GM12878 (cell line): ENCODE measurements around the gene UBA5. TPM values are rescaled to one million over a fixed set of nuclear protein-coding genes. Genes with fewer than 3 reads are reported as not detected.

Experiments
- ATAC-seq: fragments of 200-7000 bp; cut with Tn5 transposase; 3 replicates; pipeline ENCODE4 v1.9.1; 2020; ENCODE audit warnings: mild to moderate bottlenecking, moderate library complexity
- BruUV-seq: library from RNA; stranded (reverse); fragments of 400-500 nt; replicated peaks from 2 replicates; lab custom pipeline; 2021; lab: Mats Ljungman, UMichigan
- CTCF ChIA-PET: fragments of 300-600 bp; sonication (Branson Sonifier 250); formaldehyde crosslinking; extraction: SDS; loops from one replicate; lab custom pipeline; 2021; ENCODE audit warnings: inconsistent platforms; lab: Yijun Ruan, JAX
- POLR2A ChIA-PET: fragments of 350-600 bp; formaldehyde crosslinking; extraction: SDS; loops from one replicate; lab custom pipeline; 2021; ENCODE audit warnings: inconsistent platforms; lab: Charles Lee
- RAD21 ChIA-PET: fragments of 300-600 bp; sonication (Branson Sonifier 250); formaldehyde crosslinking; loops from one replicate; lab custom pipeline; 2023; ENCODE audit warnings: antibody characterized with exemption; ENCODE audit not compliant: unreplicated experiment; lab: Charles Lee
- SMC1A ChIA-PET: fragments of 300-600 bp; sonication (Branson Sonifier 250); formaldehyde crosslinking; loops from one replicate; lab custom pipeline; 2023; ENCODE audit not compliant: unreplicated experiment, uncharacterized antibody; lab: Charles Lee
- DNase-seq: peaks from one replicate; pipeline ENCODE4 v3.0.0-alpha.2; 2011; ENCODE audit warnings: low read depth, low spot score
- FAIRE-seq: peaks from 3 replicates; lab custom pipeline; 2011; peaks lifted over from hg19 to GRCh38; lab: Jason Lieb, UNC
- H2AFZ ChIP-seq: 2 replicates; pipeline ENCODE4 v1.6.0; 2011; ENCODE audit warnings: low read depth, low read length, control low read depth; ENCODE audit not compliant: control insufficient read depth
- H3K27ac ChIP-seq: 2 replicates; pipeline ENCODE4 v1.5.1; 2011; ENCODE audit warnings: control low read depth; ENCODE audit not compliant: control insufficient read depth, insufficient read depth
- H3K27me3 ChIP-seq, 2 experiments: replicated peaks in 1 of 2; 2 replicates each; pipeline versions ENCODE4 v1.6.0 to v1.6.1; 2011; ENCODE audit warnings: low read length in 1 of 2; ENCODE audit not compliant: control insufficient read depth in 2 of 2, insufficient read depth in 2 of 2
- H3K36me3 ChIP-seq, 2 experiments: 2 replicates each; pipeline ENCODE4 v1.5.1; 2011; ENCODE audit warnings: low read length in 1 of 2; ENCODE audit not compliant: control insufficient read depth in 2 of 2, insufficient read depth in 2 of 2
- H3K4me1 ChIP-seq: 2 replicates; pipeline ENCODE4 v1.6.1; 2011; ENCODE audit warnings: mild to moderate bottlenecking, low read length, moderate library complexity, mixed read lengths; ENCODE audit not compliant: control insufficient read depth, insufficient read depth
- H3K4me2 ChIP-seq: 2 replicates; pipeline ENCODE4 v1.6.0; 2011; ENCODE audit warnings: control low read depth; ENCODE audit not compliant: control insufficient read depth, insufficient read depth
- H3K4me3 ChIP-seq: fragments of 200-600 bp; sonication (generic); 2 replicates; pipeline ENCODE4 v1.5.1; 2016
- H3K79me2 ChIP-seq: 2 replicates; pipeline ENCODE4 v1.6.0; 2011; ENCODE audit warnings: low read length; ENCODE audit not compliant: control insufficient read depth, insufficient read depth
- H3K9ac ChIP-seq: 2 replicates; pipeline ENCODE4 v1.8.0; 2011; ENCODE audit warnings: low read length, control low read depth, mixed read lengths; ENCODE audit not compliant: control insufficient read depth, insufficient read depth
- H3K9me3 ChIP-seq: replicated peaks from 3 replicates; pipeline ENCODE4 v1.5.1; 2011; ENCODE audit warnings: mild to moderate bottlenecking, low read length; ENCODE audit not compliant: control insufficient read depth, insufficient read depth
- H4K20me1 ChIP-seq: 2 replicates; pipeline ENCODE4 v1.6.0; 2011; ENCODE audit not compliant: control insufficient read depth, insufficient read depth
- RAD21 ChIP-seq: IDR thresholded peaks from 2 replicates; pipeline ENCODE4 v1.6.1; 2011; ENCODE audit warnings: mild to moderate bottlenecking, low read depth, low read length, moderate library complexity; ENCODE audit not compliant: insufficient read depth
- SMC3 ChIP-seq: IDR thresholded peaks from 2 replicates; pipeline ENCODE4 v1.6.1; 2011; ENCODE audit warnings: low read length, improper control_type of control experiment, borderline replicate concordance
- WGBS: methylation state at CpG from one replicate; pipeline ENCODE4 v1.1.6; 2016; ENCODE audit warnings: low lambda C conversion rate; ENCODE audit not compliant: insufficient replicate concordance, insufficient coverage; ENCODE audit errors: missing lambda C conversion rate; 5-methylcytosine and 5-hydroxymethylcytosine counted together
- in situ Hi-C: fragments of 300-500 bp; cut with MboI; formaldehyde crosslinking; loops from 9 replicates; pipeline ENCODE4 v1.14.3; 2018; ENCODE audit warnings: mixed read lengths
- intact Hi-C: fragments of 100-400 bp; cut with micrococcal nuclease; formaldehyde crosslinking; loops from one replicate; pipeline ENCODE4 v1.14.2; 2022; ENCODE audit not compliant: unreplicated experiment
- polyA plus RNA-seq, 11 experiments: library from polyadenylated mRNA; depleted of rRNA in 4 of 11; unstranded in 6 of 11; stranded (reverse) in 5 of 11; fragments of >200 nt; fragmentation: Nextera tagmentation in 4 of 11; fragmentation: Illumina TruSeq in 1 of 11; extraction: Ambion mirVana in 4 of 11; extraction: Trizol in 1 of 11; gene quantifications; 1 replicate in 1 of 11; 2 replicates in 10 of 11; pipeline versions ENCODE4 v1.2.1 to v1.2.3, GENCODE V29; 2011 to 2016; ENCODE audit warnings: inconsistent platforms in 2 of 11, missing spikeins in 2 of 11, low read depth in 1 of 11
- total RNA-seq, 4 experiments: library from RNA; depleted of rRNA in 3 of 4; stranded (reverse); fragments of >200 nt in 3 of 4; fragmentation: Illumina TruSeq in 1 of 4; extraction: Trizol in 1 of 4; gene quantifications; 2 replicates each; pipeline versions ENCODE4 v1.2.1 to v1.2.3, GENCODE V29; 2013 to 2021
- TF ChIP-seq, protein P1 (sequence below): fragments of 150-350 bp; IDR thresholded peaks from 2 replicates; pipeline ENCODE4 v1.6.1; 2014; ENCODE audit warnings: mild to moderate bottlenecking, low read depth, low read length
- TF ChIP-seq, protein P2 (sequence below): fragments of 450-650 bp; IDR thresholded peaks from 2 replicates; pipeline ENCODE4 v1.6.1; 2017; ENCODE audit warnings: antibody characterized with exemption, mild to moderate bottlenecking, moderate library complexity
- TF ChIP-seq, protein P3 (sequence below): fragments of 450-650 bp; IDR thresholded peaks from 2 replicates; pipeline ENCODE4 v1.6.1; 2017; ENCODE audit warnings: mild to moderate bottlenecking
- TF ChIP-seq, protein P4 (sequence below): fragments of 450-650 bp; IDR thresholded peaks from 2 replicates; pipeline ENCODE4 v1.6.1; 2017; ENCODE audit warnings: mild to moderate bottlenecking, moderate library complexity
- TF ChIP-seq, protein P5 (sequence below), 3 experiments: IDR thresholded peaks in 2 of 3; conservative IDR thresholded peaks in 1 of 3; 2 replicates each; pipeline ENCODE4 v1.5.1; 2011; ENCODE audit warnings: low read depth in 3 of 3, low read length in 3 of 3, mild to moderate bottlenecking in 3 of 3, control low read depth in 2 of 3, moderate library complexity in 2 of 3, inconsistent platforms in 1 of 3, mixed read lengths in 1 of 3; ENCODE audit not compliant: control insufficient read depth in 2 of 3, insufficient read depth in 1 of 3; ENCODE audit errors: extremely low read depth in 1 of 3

The UBA5 gene
- total and polyA plus RNA-seq, 10 of the 15 experiments (the other 5 are each of a cell fraction or from before 2014, with no cell fraction given) = 10.2 to 62.1 (median 43.8) TPM

DNA sequence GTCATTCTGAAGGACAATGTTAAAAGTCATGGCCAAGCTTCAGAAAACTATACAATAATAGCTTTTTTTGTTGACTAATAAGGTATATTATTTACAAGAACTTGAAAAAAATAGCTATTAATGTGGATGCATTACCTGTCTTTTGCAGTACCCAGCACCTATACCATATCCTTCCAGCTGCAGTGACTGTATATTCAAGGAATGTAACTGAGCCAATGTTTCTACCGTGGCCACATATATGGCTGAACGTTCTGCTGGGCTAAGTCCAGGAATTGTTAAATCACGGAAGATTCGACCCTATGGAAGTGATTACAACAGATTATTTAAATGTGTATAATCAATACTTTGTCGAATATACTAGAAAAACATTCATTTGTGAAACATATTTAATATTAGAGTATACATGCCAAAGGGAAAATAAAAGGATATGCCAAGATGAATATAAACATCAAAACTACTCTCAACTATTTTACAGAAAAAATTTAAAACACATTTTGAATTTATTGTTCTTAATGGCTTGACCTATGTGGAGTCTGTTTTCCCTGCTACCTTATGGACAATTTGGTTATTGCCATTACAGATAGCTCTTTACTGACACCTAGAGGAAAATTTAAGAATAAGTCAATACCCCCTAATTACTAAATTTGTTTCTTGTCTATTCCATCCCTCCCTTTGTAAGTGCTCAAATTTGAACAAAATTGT lies 18.1 kb upstream of the UBA5 start:
- H3K79me2 ChIP-seq = no peaks in the 10 kb centered on the region
- no peaks in the 10 kb centered on the region; a peak in 2 of 4 replicates for H3K36me3 ChIP-seq
- no peak overlapping the region for H3K4me3 ChIP-seq
- no peaks in the 10 kb centered on the region for H3K9me3 ChIP-seq
- peak; percentile 92 for FAIRE-seq
- RAD21 ChIA-PET = interaction anchor here (0.7 to 3.9 kb wide), 8 partner anchors 16 to 112 kb away, joined by 3 to 53 read pairs (median 5); partner anchors contain the start of gene ACAD11
- intact Hi-C loops = loop anchor here (1.0 kb wide), 2 partner anchors 106 to 290 kb away; no protein-coding TSS in a partner anchor
- no peak overlapping the region for H3K27ac ChIP-seq
- SMC1A ChIA-PET = interaction anchor here (1.3 to 9.1 kb wide), 11 partner anchors 11 to 136 kb away, joined by 3 to 100 read pairs (median 5); partner anchors contain the start of gene ACKR4
- in situ Hi-C loops = loop anchor here (10.0 kb wide), 1 partner anchor 97 kb away; no protein-coding TSS in a partner anchor
- no peak overlapping the region for H3K9ac ChIP-seq
- H4K20me1 ChIP-seq = no peaks in the 10 kb centered on the region
- no peak for DNase-seq
- TF ChIP-seq RAD21 (peak; percentile 74), SMC3 (peak; percentile 39; the same call in 1 of the 2 replicates)
- TF ChIP-seq, protein P1, sequence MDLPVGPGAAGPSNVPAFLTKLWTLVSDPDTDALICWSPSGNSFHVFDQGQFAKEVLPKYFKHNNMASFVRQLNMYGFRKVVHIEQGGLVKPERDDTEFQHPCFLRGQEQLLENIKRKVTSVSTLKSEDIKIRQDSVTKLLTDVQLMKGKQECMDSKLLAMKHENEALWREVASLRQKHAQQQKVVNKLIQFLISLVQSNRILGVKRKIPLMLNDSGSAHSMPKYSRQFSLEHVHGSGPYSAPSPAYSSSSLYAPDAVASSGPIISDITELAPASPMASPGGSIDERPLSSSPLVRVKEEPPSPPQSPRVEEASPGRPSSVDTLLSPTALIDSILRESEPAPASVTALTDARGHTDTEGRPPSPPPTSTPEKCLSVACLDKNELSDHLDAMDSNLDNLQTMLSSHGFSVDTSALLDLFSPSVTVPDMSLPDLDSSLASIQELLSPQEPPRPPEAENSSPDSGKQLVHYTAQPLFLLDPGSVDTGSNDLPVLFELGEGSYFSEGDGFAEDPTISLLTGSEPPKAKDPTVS = no peak
- TF ChIP-seq, protein P2, sequence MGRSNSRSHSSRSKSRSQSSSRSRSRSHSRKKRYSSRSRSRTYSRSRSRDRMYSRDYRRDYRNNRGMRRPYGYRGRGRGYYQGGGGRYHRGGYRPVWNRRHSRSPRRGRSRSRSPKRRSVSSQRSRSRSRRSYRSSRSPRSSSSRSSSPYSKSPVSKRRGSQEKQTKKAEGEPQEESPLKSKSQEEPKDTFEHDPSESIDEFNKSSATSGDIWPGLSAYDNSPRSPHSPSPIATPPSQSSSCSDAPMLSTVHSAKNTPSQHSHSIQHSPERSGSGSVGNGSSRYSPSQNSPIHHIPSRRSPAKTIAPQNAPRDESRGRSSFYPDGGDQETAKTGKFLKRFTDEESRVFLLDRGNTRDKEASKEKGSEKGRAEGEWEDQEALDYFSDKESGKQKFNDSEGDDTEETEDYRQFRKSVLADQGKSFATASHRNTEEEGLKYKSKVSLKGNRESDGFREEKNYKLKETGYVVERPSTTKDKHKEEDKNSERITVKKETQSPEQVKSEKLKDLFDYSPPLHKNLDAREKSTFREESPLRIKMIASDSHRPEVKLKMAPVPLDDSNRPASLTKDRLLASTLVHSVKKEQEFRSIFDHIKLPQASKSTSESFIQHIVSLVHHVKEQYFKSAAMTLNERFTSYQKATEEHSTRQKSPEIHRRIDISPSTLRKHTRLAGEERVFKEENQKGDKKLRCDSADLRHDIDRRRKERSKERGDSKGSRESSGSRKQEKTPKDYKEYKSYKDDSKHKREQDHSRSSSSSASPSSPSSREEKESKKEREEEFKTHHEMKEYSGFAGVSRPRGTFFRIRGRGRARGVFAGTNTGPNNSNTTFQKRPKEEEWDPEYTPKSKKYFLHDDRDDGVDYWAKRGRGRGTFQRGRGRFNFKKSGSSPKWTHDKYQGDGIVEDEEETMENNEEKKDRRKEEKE = no peak
- TF ChIP-seq, protein P3, sequence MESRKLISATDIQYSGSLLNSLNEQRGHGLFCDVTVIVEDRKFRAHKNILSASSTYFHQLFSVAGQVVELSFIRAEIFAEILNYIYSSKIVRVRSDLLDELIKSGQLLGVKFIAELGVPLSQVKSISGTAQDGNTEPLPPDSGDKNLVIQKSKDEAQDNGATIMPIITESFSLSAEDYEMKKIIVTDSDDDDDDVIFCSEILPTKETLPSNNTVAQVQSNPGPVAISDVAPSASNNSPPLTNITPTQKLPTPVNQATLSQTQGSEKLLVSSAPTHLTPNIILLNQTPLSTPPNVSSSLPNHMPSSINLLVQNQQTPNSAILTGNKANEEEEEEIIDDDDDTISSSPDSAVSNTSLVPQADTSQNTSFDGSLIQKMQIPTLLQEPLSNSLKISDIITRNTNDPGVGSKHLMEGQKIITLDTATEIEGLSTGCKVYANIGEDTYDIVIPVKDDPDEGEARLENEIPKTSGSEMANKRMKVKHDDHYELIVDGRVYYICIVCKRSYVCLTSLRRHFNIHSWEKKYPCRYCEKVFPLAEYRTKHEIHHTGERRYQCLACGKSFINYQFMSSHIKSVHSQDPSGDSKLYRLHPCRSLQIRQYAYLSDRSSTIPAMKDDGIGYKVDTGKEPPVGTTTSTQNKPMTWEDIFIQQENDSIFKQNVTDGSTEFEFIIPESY = no peak
- TF ChIP-seq, protein P4, sequence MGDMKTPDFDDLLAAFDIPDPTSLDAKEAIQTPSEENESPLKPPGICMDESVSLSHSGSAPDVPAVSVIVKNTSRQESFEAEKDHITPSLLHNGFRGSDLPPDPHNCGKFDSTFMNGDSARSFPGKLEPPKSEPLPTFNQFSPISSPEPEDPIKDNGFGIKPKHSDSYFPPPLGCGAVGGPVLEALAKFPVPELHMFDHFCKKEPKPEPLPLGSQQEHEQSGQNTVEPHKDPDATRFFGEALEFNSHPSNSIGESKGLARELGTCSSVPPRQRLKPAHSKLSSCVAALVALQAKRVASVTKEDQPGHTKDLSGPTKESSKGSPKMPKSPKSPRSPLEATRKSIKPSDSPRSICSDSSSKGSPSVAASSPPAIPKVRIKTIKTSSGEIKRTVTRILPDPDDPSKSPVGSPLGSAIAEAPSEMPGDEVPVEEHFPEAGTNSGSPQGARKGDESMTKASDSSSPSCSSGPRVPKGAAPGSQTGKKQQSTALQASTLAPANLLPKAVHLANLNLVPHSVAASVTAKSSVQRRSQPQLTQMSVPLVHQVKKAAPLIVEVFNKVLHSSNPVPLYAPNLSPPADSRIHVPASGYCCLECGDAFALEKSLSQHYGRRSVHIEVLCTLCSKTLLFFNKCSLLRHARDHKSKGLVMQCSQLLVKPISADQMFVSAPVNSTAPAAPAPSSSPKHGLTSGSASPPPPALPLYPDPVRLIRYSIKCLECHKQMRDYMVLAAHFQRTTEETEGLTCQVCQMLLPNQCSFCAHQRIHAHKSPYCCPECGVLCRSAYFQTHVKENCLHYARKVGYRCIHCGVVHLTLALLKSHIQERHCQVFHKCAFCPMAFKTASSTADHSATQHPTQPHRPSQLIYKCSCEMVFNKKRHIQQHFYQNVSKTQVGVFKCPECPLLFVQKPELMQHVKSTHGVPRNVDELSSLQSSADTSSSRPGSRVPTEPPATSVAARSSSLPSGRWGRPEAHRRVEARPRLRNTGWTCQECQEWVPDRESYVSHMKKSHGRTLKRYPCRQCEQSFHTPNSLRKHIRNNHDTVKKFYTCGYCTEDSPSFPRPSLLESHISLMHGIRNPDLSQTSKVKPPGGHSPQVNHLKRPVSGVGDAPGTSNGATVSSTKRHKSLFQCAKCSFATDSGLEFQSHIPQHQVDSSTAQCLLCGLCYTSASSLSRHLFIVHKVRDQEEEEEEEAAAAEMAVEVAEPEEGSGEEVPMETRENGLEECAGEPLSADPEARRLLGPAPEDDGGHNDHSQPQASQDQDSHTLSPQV = 0 out of 2 replicates have a peak, but pooled peaks have one; percentile 18
- TF ChIP-seq, protein P5, sequence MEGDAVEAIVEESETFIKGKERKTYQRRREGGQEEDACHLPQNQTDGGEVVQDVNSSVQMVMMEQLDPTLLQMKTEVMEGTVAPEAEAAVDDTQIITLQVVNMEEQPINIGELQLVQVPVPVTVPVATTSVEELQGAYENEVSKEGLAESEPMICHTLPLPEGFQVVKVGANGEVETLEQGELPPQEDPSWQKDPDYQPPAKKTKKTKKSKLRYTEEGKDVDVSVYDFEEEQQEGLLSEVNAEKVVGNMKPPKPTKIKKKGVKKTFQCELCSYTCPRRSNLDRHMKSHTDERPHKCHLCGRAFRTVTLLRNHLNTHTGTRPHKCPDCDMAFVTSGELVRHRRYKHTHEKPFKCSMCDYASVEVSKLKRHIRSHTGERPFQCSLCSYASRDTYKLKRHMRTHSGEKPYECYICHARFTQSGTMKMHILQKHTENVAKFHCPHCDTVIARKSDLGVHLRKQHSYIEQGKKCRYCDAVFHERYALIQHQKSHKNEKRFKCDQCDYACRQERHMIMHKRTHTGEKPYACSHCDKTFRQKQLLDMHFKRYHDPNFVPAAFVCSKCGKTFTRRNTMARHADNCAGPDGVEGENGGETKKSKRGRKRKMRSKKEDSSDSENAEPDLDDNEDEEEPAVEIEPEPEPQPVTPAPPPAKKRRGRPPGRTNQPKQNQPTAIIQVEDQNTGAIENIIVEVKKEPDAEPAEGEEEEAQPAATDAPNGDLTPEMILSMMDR (IDR thresholded peaks at IDR 0.05 in 2 of 3, conservative IDR thresholded peaks at IDR 0.05 in 1 of 3; ENCODE audit: control insufficient read depth in 2 of 3, extremely low read depth in 1 of 3, insufficient read depth in 1 of 3, low read depth in 3 of 3, low read length in 3 of 3) = peak; percentile 53 to 64 (median 55); a peak in 5 of 6 replicates
- no peak overlapping the region for H2AFZ ChIP-seq
- POLR2A ChIA-PET = interaction anchor here (0.6 to 1.7 kb wide), 2 partner anchors 15 to 106 kb away, joined by 3 to 4 read pairs; no protein-coding TSS in a partner anchor
- no peak overlapping the region for H3K4me2 ChIP-seq
- BruUV-seq = no TSS peak
- CTCF ChIA-PET = interaction anchor here (0.7 to 6.0 kb wide), 37 partner anchors 9 to 294 kb away, joined by 3 to 203 read pairs (median 5); partner anchors contain the start of genes ACAD11, ACKR4 and UBA5
- no peaks in the 10 kb centered on the region for H3K4me1 ChIP-seq
- ATAC-seq = peak; percentile 85
- WGBS = 67% methylated on average over 5 of the region's 5 CpGs
- no peaks in the 10 kb centered on the region for H3K27me3 ChIP-seq
